HCT116 (cell line): ENCODE measurements around the gene TSPAN7. TPM values are rescaled to one million over a fixed set of nuclear protein-coding genes. Genes with fewer than 3 reads are reported as not detected.

Experiments used
- ATAC-seq: fragments of 200-7000 bp; cut with Tn5 transposase; 2 replicates; pipeline ENCODE4 v1.9.1; 2020; ENCODE audit warnings: mild to moderate bottlenecking, moderate library complexity
- BruUV-seq: library from RNA; stranded (reverse); fragments of 400-500 nt; replicated peaks from 2 replicates; lab custom pipeline; 2021; lab: Mats Ljungman, UMichigan
- CTCF ChIA-PET: fragments of 300-600 bp; sonication (Branson Sonifier 250); formaldehyde crosslinking; loops from one replicate; lab custom pipeline; 2021; ENCODE audit warnings: antibody characterized with exemption; lab: Charles Lee
- POLR2A ChIA-PET: fragments of 300-600, 350-600 bp; sonication (Branson Sonifier 250); formaldehyde crosslinking; loops from one replicate; lab custom pipeline; 2021; ENCODE audit warnings: antibody characterized with exemption; lab: Charles Lee
- RAD21 ChIA-PET, 2 experiments: fragments of 300-600 bp; sonication (Branson Sonifier 250); formaldehyde crosslinking; loops; one replicate each; lab custom pipeline; 2023; ENCODE audit warnings: low total read pairs in 2 of 2; ENCODE audit not compliant: uncharacterized antibody in 2 of 2, unreplicated experiment in 2 of 2, low non-redundant PET in 1 of 2; lab: Charles Lee
- DNase-seq: peaks from one replicate; pipeline ENCODE4 v3.0.0-alpha.2; 2010; ENCODE audit warnings: low read depth, low spot score
- H2AFZ ChIP-seq: fragments of 200-600 bp; shearing (Covaris generic), sonication (generic); 2 replicates; pipeline ENCODE4 v1.6.1; 2017; ENCODE audit warnings: low read depth, mixed run types, mixed read lengths, antibody characterized with exemption, low read length; ENCODE audit not compliant: poor library complexity, severe bottlenecking
- H3K27ac ChIP-seq: 2 replicates; pipeline ENCODE4 v1.5.1; 2012; ENCODE audit warnings: low read depth, low read length
- H3K27me3 ChIP-seq: fragments of 200-600 bp; sonication (generic); 2 replicates; pipeline ENCODE4 v1.6.1; 2016; ENCODE audit warnings: mixed run types, low read length, mixed read lengths; ENCODE audit not compliant: insufficient read depth
- H3K36me3 ChIP-seq, 2 experiments: fragments of 200-500 bp in 1 of 2; fragments of 200-600 bp in 1 of 2; sonication (Bioruptor generic) in 1 of 2; sonication (generic) in 1 of 2; 2 replicates each; pipeline versions ENCODE4 v1.5.1 to v1.6.1; 2014 to 2016; ENCODE audit warnings: low read length in 2 of 2, inconsistent platforms in 1 of 2, mixed read lengths in 1 of 2, mixed run types in 1 of 2; ENCODE audit not compliant: insufficient read depth in 2 of 2, control insufficient read depth in 1 of 2
- H3K4me1 ChIP-seq, 2 experiments: fragments of 200-600 bp in 1 of 2; sonication (generic) in 1 of 2; 2 replicates each; pipeline versions ENCODE4 v1.5.1 to v1.6.1; 2012 to 2017; ENCODE audit warnings: low read length in 2 of 2, inconsistent platforms in 1 of 2, mild to moderate bottlenecking in 1 of 2, mixed read lengths in 1 of 2, mixed run types in 1 of 2, moderate library complexity in 1 of 2; ENCODE audit not compliant: insufficient read depth in 2 of 2, control insufficient read depth in 1 of 2
- H3K4me2 ChIP-seq: fragments of 200-600 bp; sonication (generic); 2 replicates; pipeline ENCODE4 v1.6.1; 2017; ENCODE audit warnings: mixed run types, low read length, mixed read lengths
- H3K4me3 ChIP-seq, 2 experiments: fragments of 200-600 bp in 1 of 2; sonication (generic) in 1 of 2; replicated peaks in 1 of 2; 2 replicates each; pipeline ENCODE4 v1.5.1; 2011 to 2016; ENCODE audit warnings: low read length in 2 of 2, control low read depth in 1 of 2, low read depth in 1 of 2, mild to moderate bottlenecking in 1 of 2, mixed read lengths in 1 of 2, mixed run types in 1 of 2
- H3K79me2 ChIP-seq: fragments of 200-600 bp; sonication (generic); 2 replicates; pipeline ENCODE4 v1.6.1; 2017; ENCODE audit warnings: mild to moderate bottlenecking, mixed run types, low read length, moderate library complexity, mixed read lengths; ENCODE audit not compliant: insufficient read depth
- H3K9ac ChIP-seq: fragments of 200-600 bp; sonication (generic); 2 replicates; pipeline ENCODE4 v1.6.1; 2016; ENCODE audit warnings: low read length, mixed read lengths
- H3K9me2 ChIP-seq: fragments of 200-600 bp; sonication (generic), shearing (Covaris generic); 2 replicates; pipeline ENCODE4 v1.6.1; 2017; ENCODE audit warnings: mixed run types, mild to moderate bottlenecking, moderate library complexity; ENCODE audit not compliant: insufficient read depth
- H3K9me3 ChIP-seq, 2 experiments: fragments of 200-500 bp in 1 of 2; fragments of 200-600 bp in 1 of 2; sonication (Bioruptor generic) in 1 of 2; sonication (generic) in 1 of 2; 2 replicates each; pipeline ENCODE4 v1.6.1; 2014 to 2017; ENCODE audit warnings: low read length in 2 of 2, mixed read lengths in 2 of 2, inconsistent platforms in 1 of 2, low read depth in 1 of 2, mild to moderate bottlenecking in 1 of 2, mixed run types in 1 of 2, moderate library complexity in 1 of 2; ENCODE audit not compliant: control insufficient read depth in 1 of 2, insufficient read depth in 1 of 2
- H4K20me1 ChIP-seq: fragments of 200-600 bp; sonication (generic), shearing (Covaris generic); 2 replicates; pipeline ENCODE4 v1.6.1; 2017; ENCODE audit warnings: mixed run types, mild to moderate bottlenecking, moderate library complexity; ENCODE audit not compliant: insufficient read depth
- ATF3 ChIP-seq: IDR thresholded peaks from 2 replicates; pipeline ENCODE4 v1.6.1; 2012
- CBX3 ChIP-seq: IDR thresholded peaks from 2 replicates; pipeline ENCODE4 v1.6.1; 2012; ENCODE audit warnings: low read depth
- CTCF ChIP-seq, 3 experiments: fragments of 200-600 bp in 1 of 3; sonication (generic) in 1 of 3; IDR thresholded peaks in 2 of 3; conservative IDR thresholded peaks in 1 of 3; 2 replicates each; pipeline ENCODE4 v1.5.1; 2012 to 2017; ENCODE audit warnings: low read depth in 2 of 3, low read length in 2 of 3, antibody characterized with exemption in 1 of 3, borderline replicate concordance in 1 of 3, control low read depth in 1 of 3, mild to moderate bottlenecking in 1 of 3, mixed read lengths in 1 of 3, mixed run types in 1 of 3, moderate library complexity in 1 of 3; ENCODE audit not compliant: insufficient read depth in 1 of 3
- EGR1 ChIP-seq: IDR thresholded peaks from 2 replicates; pipeline ENCODE4 v1.6.1; 2012; ENCODE audit warnings: low read depth
- ELF1 ChIP-seq: IDR thresholded peaks from 2 replicates; pipeline ENCODE4 v1.6.1; 2012; ENCODE audit warnings: low read depth, borderline replicate concordance
- EZH2 ChIP-seq: fragments of 200-600 bp; sonication (generic); IDR thresholded peaks from 2 replicates; pipeline ENCODE4 v1.6.1; 2017; ENCODE audit warnings: antibody characterized with exemption, mixed run types
- POLR2AphosphoS5 ChIP-seq: IDR thresholded peaks from 2 replicates; pipeline ENCODE4 v1.6.1; 2011; ENCODE audit warnings: mild to moderate bottlenecking, low read depth, low read length, moderate library complexity
- RAD21 ChIP-seq: IDR thresholded peaks from 2 replicates; pipeline ENCODE4 v1.6.1; 2012; ENCODE audit warnings: low read depth, mild to moderate bottlenecking
- REST ChIP-seq: IDR thresholded peaks from 2 replicates; pipeline ENCODE4 v1.6.1; 2012; ENCODE audit warnings: low read depth
- YY1 ChIP-seq: IDR thresholded peaks from 2 replicates; pipeline ENCODE4 v1.6.1; 2011; ENCODE audit warnings: low read length, low read depth, moderate library complexity, mild to moderate bottlenecking; ENCODE audit not compliant: insufficient replicate concordance; ENCODE audit errors: extremely low read depth
- ZNF274 ChIP-seq: fragments of 200-500 bp; sonication (Bioruptor generic); IDR thresholded peaks from 2 replicates; pipeline ENCODE4 v1.6.1; 2014; ENCODE audit warnings: mild to moderate bottlenecking, low read depth, low read length, inconsistent platforms
- intact Hi-C: fragments of 100-400 bp; cut with micrococcal nuclease; formaldehyde crosslinking; loops from 2 replicates; pipeline ENCODE4 v1.10.0; 2022
- total RNA-seq: library from RNA; stranded (reverse); gene quantifications from one replicate; pipeline ENCODE4 v1.2.1, GENCODE V29; 2021; ENCODE audit not compliant: unreplicated experiment

Gene TSPAN7
- total RNA-seq, 1 experiment from 2014 or later: 2.9 TPM

GRCh38 chrX:38575888-38576287 is 14.5 kb downstream of the TSPAN7 start:
- Histone ChIP-seq H3K79me2 (no peaks in the 10 kb centered on the region), H3K9me2 (no peaks in the 10 kb centered on the region), H3K27me3 (no peaks in the 10 kb centered on the region), H3K9ac (no peak overlapping the region), H4K20me1 (no peaks in the 10 kb centered on the region), H3K4me2 (no peak overlapping the region), H3K9me3 (no peaks in the 10 kb centered on the region), H3K4me3 (no peak overlapping the region), H3K4me1 (no peaks in the 10 kb centered on the region), H3K36me3 (no peaks in the 10 kb centered on the region), H2AFZ (no peak overlapping the region), H3K27ac (no peak overlapping the region)
- CTCF ChIA-PET: no interaction called here
- DNase-seq (no peak), ATAC-seq (no peak)
- TF ChIP-seq ATF3 (no peak), EGR1 (no peak), EZH2 (no peak), RAD21 (no peak), ZNF274 (no peak), ELF1 (no peak), YY1 (no peak), CBX3 (no peak), REST (no peak), CTCF (IDR thresholded peaks at IDR 0.05 in 2 of 3, conservative IDR thresholded peaks at IDR 0.05 in 1 of 3; ENCODE audit: borderline replicate concordance in 1 of 3, insufficient read depth in 1 of 3, low read depth in 2 of 3, low read length in 2 of 3) (no peak), POLR2AphosphoS5 (no peak)
- POLR2A ChIA-PET: no interaction called here
- no TSS peak for BruUV-seq
- RAD21 ChIA-PET: no interaction called here
- intact Hi-C loops: no loop called here
